Activated naive CD4-positive, alpha-beta T cell treated with anti-CD3 and anti-CD28 coated beads, Interleukin-2, amount 50 U/mL, for 24 hours (primary cell): ENCODE measurements around the gene SNRPD1.
"Not testable (repeated sequence)": the region's sequence is repeated elsewhere in the genome, so short reads cannot be mapped to it uniquely, and the experiment has no call there.

ENCODE experiments used
- H3K27ac Mint-ChIP-seq: one replicate; pipeline ENCODE4 v1.8.0; 2021; ENCODE audit warnings: mild to moderate bottlenecking, mixed read lengths
- H3K27me3 Mint-ChIP-seq: one replicate; pipeline ENCODE4 v1.8.0; 2021; ENCODE audit warnings: mixed read lengths
- H3K36me3 Mint-ChIP-seq: one replicate; pipeline ENCODE4 v1.8.0; 2021; ENCODE audit warnings: mixed read lengths
- H3K4me1 Mint-ChIP-seq: one replicate; pipeline ENCODE4 v1.8.0; 2021; ENCODE audit warnings: mixed read lengths
- H3K4me3 Mint-ChIP-seq: one replicate; pipeline ENCODE4 v1.8.0; 2021; ENCODE audit warnings: mild to moderate bottlenecking, mixed read lengths
- H3K9me3 Mint-ChIP-seq: one replicate; pipeline ENCODE4 v1.8.0; 2021; ENCODE audit warnings: mixed read lengths

SNRPD1 gene

GRCh38 chr18:21669736-21670285 lies 57.7 kb downstream of the SNRPD1 start:
- Mint-ChIP-seq H3K27ac (no peak overlapping the region), H3K36me3 (no peaks in the 10 kb centered on the region)

GRCh38 chr18:21672521-21673267 lies 60.6 kb downstream of the SNRPD1 start:
- H3K4me1 Mint-ChIP-seq, result no peaks in the 10 kb centered on the region
- H3K4me3 Mint-ChIP-seq, result no peak overlapping the region
- no peak overlapping the region for H3K27ac Mint-ChIP-seq
- no peaks in the 10 kb centered on the region for H3K9me3 Mint-ChIP-seq
- no peaks in the 10 kb centered on the region for H3K27me3 Mint-ChIP-seq
- peaks cover 3% of the 10 kb centered on the region for H3K36me3 Mint-ChIP-seq

More at GRCh38 chr18:21669736-21670285, 57.7 kb downstream of the SNRPD1 start:
- no peaks in the 10 kb centered on the region for H3K9me3 Mint-ChIP-seq
- no peaks in the 10 kb centered on the region for H3K27me3 Mint-ChIP-seq
- no peak overlapping the region for H3K4me3 Mint-ChIP-seq
- H3K4me1 Mint-ChIP-seq, result no peaks in the 10 kb centered on the region

GRCh38 chr18:21675354-21675753 lies 63.2 kb downstream of the SNRPD1 start:
- not testable (repeated sequence) for H3K4me1 Mint-ChIP-seq, H3K36me3 Mint-ChIP-seq, H3K9me3 Mint-ChIP-seq, H3K27ac Mint-ChIP-seq, H3K27me3 Mint-ChIP-seq, H3K4me3 Mint-ChIP-seq

GRCh38 chr18:21678859-21679258 lies 66.7 kb downstream of the SNRPD1 start:
- H3K27ac Mint-ChIP-seq, result no peak overlapping the region
- peaks cover 3% of the 10 kb centered on the region for H3K4me1 Mint-ChIP-seq
- H3K9me3 Mint-ChIP-seq, result no peaks in the 10 kb centered on the region
- H3K27me3 Mint-ChIP-seq, result no peaks in the 10 kb centered on the region
- peaks cover 3% of the 10 kb centered on the region for H3K36me3 Mint-ChIP-seq
- no peak overlapping the region for H3K4me3 Mint-ChIP-seq

GRCh38 chr18:21680161-21680560 lies 68.0 kb downstream of the SNRPD1 start:
- Mint-ChIP-seq H3K9me3 (no peaks in the 10 kb centered on the region), H3K4me3 (no peak overlapping the region), H3K27ac (no peak overlapping the region)

GRCh38 chr18:21682371-21683051 lies 70.4 kb downstream of the SNRPD1 start:
- H3K27ac Mint-ChIP-seq, result no peak overlapping the region
- no peaks in the 10 kb centered on the region for H3K36me3 Mint-ChIP-seq
- no peaks in the 10 kb centered on the region for H3K27me3 Mint-ChIP-seq
- no peak overlapping the region for H3K4me3 Mint-ChIP-seq
- no peaks in the 10 kb centered on the region for H3K9me3 Mint-ChIP-seq
- H3K4me1 Mint-ChIP-seq, result peaks cover 14% of the 10 kb centered on the region

More at GRCh38 chr18:21680161-21680560, 68.0 kb downstream of the SNRPD1 start:
- Mint-ChIP-seq H3K36me3 (peaks cover 3% of the 10 kb centered on the region), H3K4me1 (peaks cover 10% of the 10 kb centered on the region), H3K27me3 (no peaks in the 10 kb centered on the region)
